ENCODE measurements around the gene OR10D3. TPM values are rescaled to one million over a fixed set of nuclear protein-coding genes. Genes with fewer than 3 reads are reported as not detected.
"Not testable (repeated sequence)": the region's sequence is repeated elsewhere in the genome, so short reads cannot be mapped to it uniquely, and the experiment has no call there.

OR10D3 gene
- total RNA-seq, 1 donor from 2014 or later, result not detected

GRCh38 chr11:124219126-124219525, 36.0 kb downstream of the OR10D3 start:
- Mint-ChIP-seq H3K9me3 (no peaks in the 10 kb centered on the region), H3K27ac (no peak overlapping the region), H3K27me3 (ENCODE audit: low read depth) (peaks cover 18% of the 10 kb centered on the region), H3K4me1 (no peaks in the 10 kb centered on the region), H3K4me3 (no peak overlapping the region), H3K36me3 (no peaks in the 10 kb centered on the region)
- TF ChIP-seq CTCF (IDR thresholded peaks at IDR 0.05; ENCODE audit: unreplicated experiment), result no peak
- no peak for DNase-seq (ENCODE audit: low spot score in 2 of 2, unreplicated experiment in 2 of 2)

- Mint-ChIP-seq H3K9me3 (no peaks in the 10 kb centered on the region), H3K27me3 (ENCODE audit: low read depth) (peaks cover 10% of the 10 kb centered on the region), H3K4me1 (no peaks in the 10 kb centered on the region), H3K27ac (no peak overlapping the region), H3K4me3 (no peak overlapping the region), H3K36me3 (no peaks in the 10 kb centered on the region)
- TF ChIP-seq CTCF (IDR thresholded peaks at IDR 0.05; ENCODE audit: unreplicated experiment), result no peak
- no peak for DNase-seq (ENCODE audit: low spot score in 2 of 2, unreplicated experiment in 2 of 2)
These were observed 39.3 kb downstream of the OR10D3 start for GRCh38 chr11:124222407-124222806.

- not testable (repeated sequence) for H3K27ac Mint-ChIP-seq, H3K4me3 Mint-ChIP-seq
- H3K27me3 Mint-ChIP-seq (ENCODE audit: low read depth), result peaks cover 11% of the 10 kb centered on the region
These were observed 41.7 kb downstream of the OR10D3 start for GRCh38 chr11:124224618-124225423.

GRCh38 chr11:124225471-124225870, 42.3 kb downstream of the OR10D3 start:
- no peaks in the 10 kb centered on the region for H3K4me1 Mint-ChIP-seq
- H3K27ac Mint-ChIP-seq, result no peak overlapping the region
- H3K36me3 Mint-ChIP-seq, result no peaks in the 10 kb centered on the region
- no peak overlapping the region for H3K4me3 Mint-ChIP-seq
- peaks cover 11% of the 10 kb centered on the region for H3K27me3 Mint-ChIP-seq (ENCODE audit: low read depth)
- DNase-seq (ENCODE audit: low spot score in 2 of 2, unreplicated experiment in 2 of 2), result no peak
- no peaks in the 10 kb centered on the region for H3K9me3 Mint-ChIP-seq
- TF ChIP-seq CTCF (IDR thresholded peaks at IDR 0.05; ENCODE audit: unreplicated experiment), result no peak

More at GRCh38 chr11:124224618-124225423, 41.7 kb downstream of the OR10D3 start:
- not testable (repeated sequence) for H3K36me3 Mint-ChIP-seq; H3K4me1 Mint-ChIP-seq; DNase-seq (ENCODE audit: low spot score in 2 of 2, unreplicated experiment in 2 of 2); H3K9me3 Mint-ChIP-seq

- no peak for DNase-seq (ENCODE audit: low spot score in 2 of 2, unreplicated experiment in 2 of 2)
- Mint-ChIP-seq H3K4me1 (no peaks in the 10 kb centered on the region), H3K36me3 (no peaks in the 10 kb centered on the region), H3K27me3 (ENCODE audit: low read depth) (peaks cover 5% of the 10 kb centered on the region), H3K9me3 (no peaks in the 10 kb centered on the region), H3K4me3 (no peak overlapping the region), H3K27ac (no peak overlapping the region)
- no peak for TF ChIP-seq CTCF (IDR thresholded peaks at IDR 0.05; ENCODE audit: unreplicated experiment)
These were observed 50.2 kb downstream of the OR10D3 start for GRCh38 chr11:124233376-124233775.

Other genes starting within 250 kb of the OR10D3 start
- not detected in 3 replicates for gene OR4D5, start 243.7 kb upstream of the OR10D3 start, total RNA-seq
- gene OR6T1, start 239.5 kb upstream of the OR10D3 start, total RNA-seq, result not detected in 3 replicates
- not detected in 3 replicates for gene OR10S1, start 205.6 kb upstream of the OR10D3 start, total RNA-seq
- not detected in 3 replicates for gene OR10G6, start 188.2 kb upstream of the OR10D3 start, total RNA-seq
- not detected in 3 replicates for gene OR10G4, start 170.3 kb upstream of the OR10D3 start, total RNA-seq
- gene OR10G9, start 160.3 kb upstream of the OR10D3 start, total RNA-seq, result not detected in 3 replicates
- not detected in 3 replicates for gene OR10G8, start 156.5 kb upstream of the OR10D3 start, total RNA-seq
- not detected in 3 replicates for gene OR10G7, start 142.0 kb upstream of the OR10D3 start, total RNA-seq
- gene VWA5A, start 67.9 kb upstream of the OR10D3 start, total RNA-seq, result 13.4 to 14.2 TPM (median 14.2 TPM) in 3 replicates
- gene OR8G1, start 57.8 kb downstream of the OR10D3 start, total RNA-seq, result not detected in 3 replicates
- gene OR8G5, start 73.0 kb downstream of the OR10D3 start, total RNA-seq, result not detected in 3 replicates
- not detected in 3 replicates for gene OR8D1, start 130.6 kb downstream of the OR10D3 start, total RNA-seq
- not detected in 3 replicates for gene OR8D2, start 136.9 kb downstream of the OR10D3 start, total RNA-seq
- gene OR8B2, start 201.2 kb downstream of the OR10D3 start, total RNA-seq, result not detected in 3 replicates
- not detected in 3 replicates for gene OR8B3, start 215.7 kb downstream of the OR10D3 start, total RNA-seq
- not detected in 3 replicates for gene OR8B4, start 241.5 kb downstream of the OR10D3 start, total RNA-seq

Measured in mesothelial cell of epicardium (in vitro differentiated cells).